H1 (cell line): ENCODE measurements around the gene UPK3B.
"Not testable (repeated sequence)": the region's sequence is repeated elsewhere in the genome, so short reads cannot be mapped to it uniquely, and the experiment has no call there.

Source experiments
- CBX5 ChIP-seq: fragments of 300-800, 300-1000 bp; sonication (generic); IDR thresholded peaks from 2 replicates; pipeline ENCODE4 v1.7.1; 2016; ENCODE audit warnings: antibody characterized with exemption, low read length, low read depth
- CTCF ChIP-seq, 3 experiments: IDR thresholded peaks; 1 replicate in 2 of 3; 2 replicates in 1 of 3; pipeline versions ENCODE4 v1.5.1 to v1.6.1; 2011; ENCODE audit warnings: low read length in 3 of 3, mild to moderate bottlenecking in 3 of 3, inconsistent platforms in 2 of 3, low read depth in 1 of 3, moderate library complexity in 1 of 3; ENCODE audit not compliant: insufficient read depth in 1 of 3; ENCODE audit errors: control extremely low read depth in 1 of 3
- EP300 ChIP-seq, 2 experiments: IDR thresholded peaks; 1 replicate in 1 of 2; 2 replicates in 1 of 2; pipeline ENCODE4 v1.6.1; 2011 to 2012; ENCODE audit warnings: low read depth in 2 of 2, low read length in 2 of 2, mild to moderate bottlenecking in 2 of 2, borderline replicate concordance in 1 of 2, inconsistent platforms in 1 of 2, moderate library complexity in 1 of 2
- JUND ChIP-seq: IDR thresholded peaks from 2 replicates; pipeline ENCODE4 v1.6.1; 2011; ENCODE audit warnings: mild to moderate bottlenecking, improper control_type of control experiment, low read length
- POLR2A ChIP-seq, 2 experiments: IDR thresholded peaks; 1 replicate in 1 of 2; 2 replicates in 1 of 2; pipeline ENCODE4 v1.6.1; 2011; ENCODE audit warnings: low read depth in 2 of 2, low read length in 2 of 2, mild to moderate bottlenecking in 2 of 2; ENCODE audit errors: control extremely low read depth in 1 of 2

- TF ChIP-seq JUND; CTCF (IDR thresholded peaks at IDR 0.05; ENCODE audit: control extremely low read depth in 1 of 3, insufficient read depth in 1 of 3, low read depth in 1 of 3, low read length in 3 of 3); EP300 (IDR thresholded peaks at IDR 0.05; ENCODE audit: borderline replicate concordance in 1 of 2, low read depth in 2 of 2, low read length in 2 of 2); POLR2A (IDR thresholded peaks at IDR 0.05; ENCODE audit: control extremely low read depth in 1 of 2, low read depth in 2 of 2, low read length in 2 of 2); CBX5: not testable (repeated sequence)
Measured at GRCh38 chr7:76482660-76483059, 27.7 kb upstream of the UPK3B start.
